K562 (cell line): ENCODE measurements around the gene ENO3. TPM values are rescaled to one million over a fixed set of nuclear protein-coding genes. Genes with fewer than 3 reads are reported as not detected.

Experiments used
- ATAC-seq: fragments of 200-7000 bp; cut with Tn5 transposase; 3 replicates; pipeline ENCODE4 v1.9.1; 2020; ENCODE audit warnings: moderate library complexity
- BruUV-seq: library from RNA; stranded (reverse); fragments of 400-500 nt; replicated peaks from 2 replicates; lab custom pipeline; 2021; lab: Mats Ljungman, UMichigan
- CTCF ChIA-PET: fragments of 300-600 bp; formaldehyde crosslinking; extraction: SDS; loops from one replicate; lab custom pipeline; 2021; ENCODE audit warnings: low intra/inter-chr PET ratio; lab: Yijun Ruan, JAX
- POLR2A ChIA-PET: fragments of 300-600, 350-650 bp; sonication (Branson Sonifier 250); formaldehyde crosslinking; extraction: SDS; loops from one replicate; lab custom pipeline; 2021; ENCODE audit warnings: antibody characterized with exemption, inconsistent platforms; lab: Yijun Ruan, JAX
- DNase-seq, 4 experiments: peaks; one replicate each; pipeline versions ENCODE4 v3.0.0 to v3.0.0-alpha.2; 2011 to 2018; ENCODE audit warnings: low spot score in 3 of 4, mixed read lengths in 3 of 4; ENCODE audit errors: extremely low read depth in 1 of 4
- FAIRE-seq: peaks from 2 replicates; lab custom pipeline; 2011; peaks lifted over from hg19 to GRCh38; lab: Jason Lieb, UNC
- H2AFZ ChIP-seq: 2 replicates; pipeline ENCODE4 v1.6.0; 2011; ENCODE audit warnings: low read depth, low read length, control low read depth, inconsistent platforms
- H3K27ac ChIP-seq: fragments of 200-600 bp; 3 replicates; pipeline ENCODE4 v1.8.0; 2011; ENCODE audit warnings: low read depth, mild to moderate bottlenecking, control low read depth, inconsistent platforms, low read length, moderate library complexity, mixed read lengths; ENCODE audit errors: extremely low read depth
- H3K27me3 ChIP-seq, 2 experiments: fragments of 300-600 bp in 1 of 2; 2 replicates in 1 of 2; 3 replicates in 1 of 2; pipeline versions ENCODE4 v1.6.0 to v1.8.0; 2011; ENCODE audit warnings: inconsistent platforms in 2 of 2, low read length in 2 of 2, mild to moderate bottlenecking in 1 of 2, mixed read lengths in 1 of 2, moderate library complexity in 1 of 2; ENCODE audit not compliant: control insufficient read depth in 2 of 2, insufficient read depth in 2 of 2
- H3K36me3 ChIP-seq: fragments of 300-600 bp; 3 replicates; pipeline ENCODE4 v1.8.0; 2011; ENCODE audit warnings: mild to moderate bottlenecking, low read length, inconsistent platforms; ENCODE audit not compliant: control insufficient read depth, insufficient read depth
- H3K4me1 ChIP-seq, 2 experiments: fragments of 200-600 bp in 1 of 2; replicated peaks in 1 of 2; 2 replicates in 1 of 2; 3 replicates in 1 of 2; pipeline versions ENCODE4 v1.5.1 to v1.8.0; 2011; ENCODE audit warnings: inconsistent platforms in 2 of 2, low read length in 2 of 2, mild to moderate bottlenecking in 1 of 2, mixed read lengths in 1 of 2, moderate library complexity in 1 of 2; ENCODE audit not compliant: control insufficient read depth in 2 of 2, insufficient read depth in 2 of 2
- H3K4me2 ChIP-seq: 2 replicates; pipeline ENCODE4 v1.6.1; 2011; ENCODE audit warnings: low read length, control low read depth, inconsistent platforms, mixed read lengths; ENCODE audit not compliant: insufficient read depth
- H3K4me3 ChIP-seq: fragments of 200-600 bp; sonication (generic), shearing (Covaris generic); 2 replicates; pipeline ENCODE4 v1.5.1; 2016; ENCODE audit warnings: control low read depth, inconsistent platforms
- H3K79me2 ChIP-seq: fragments of 200-600 bp; 3 replicates; pipeline ENCODE4 v1.8.0; 2011; ENCODE audit warnings: low read length, inconsistent platforms; ENCODE audit not compliant: control insufficient read depth, insufficient read depth
- H3K9ac ChIP-seq, 2 experiments: 2 replicates each; pipeline versions ENCODE4 v1.6.0 to v1.6.1; 2011; ENCODE audit warnings: low read depth in 2 of 2, low read length in 2 of 2, control low read depth in 1 of 2, inconsistent platforms in 1 of 2, mild to moderate bottlenecking in 1 of 2, mixed read lengths in 1 of 2; ENCODE audit not compliant: insufficient read depth in 1 of 2
- H3K9me1 ChIP-seq: one replicate; pipeline ENCODE4 v1.6.0; 2011; ENCODE audit warnings: inconsistent platforms, mild to moderate bottlenecking, low read length, moderate library complexity; ENCODE audit not compliant: control insufficient read depth, insufficient read depth
- H3K9me3 ChIP-seq: replicated peaks from 2 replicates; pipeline ENCODE4 v1.5.1; 2011; ENCODE audit warnings: low read depth, low read length, inconsistent platforms; ENCODE audit not compliant: control insufficient read depth, insufficient read depth
- H4K20me1 ChIP-seq: replicated peaks from 2 replicates; pipeline ENCODE4 v1.6.1; 2011; ENCODE audit warnings: low read length, inconsistent platforms, mixed read lengths; ENCODE audit not compliant: control insufficient read depth, insufficient read depth
- GTF2A2 ChIP-seq: IDR thresholded peaks from 2 replicates; pipeline ENCODE4 v1.6.1; 2016; ENCODE audit warnings: mild to moderate bottlenecking, missing genetic modification characterization, missing compliant biosample characterization
- POLR2G ChIP-seq: fragments of 200-400 bp; formaldehyde crosslinking; IDR thresholded peaks from 2 replicates; pipeline ENCODE4 v1.6.1; 2017; ENCODE audit warnings: low read depth, mild to moderate bottlenecking, antibody characterized with exemption, low read length, moderate library complexity
- SLC30A9 ChIP-seq: fragments of 250-450 bp; sonication (Bioruptor Pico); IDR thresholded peaks from 2 replicates; pipeline ENCODE4 v1.8.0; 2022; ENCODE audit warnings: mild to moderate bottlenecking, moderate library complexity
- SP2 ChIP-seq: IDR thresholded peaks from 2 replicates; pipeline ENCODE4 v1.6.1; 2011; ENCODE audit warnings: mild to moderate bottlenecking, low read depth, low read length, moderate library complexity; ENCODE audit not compliant: poor library complexity, severe bottlenecking; ENCODE audit errors: extremely low read depth
- WGBS: fragments of 100-300 bp; shearing (Covaris generic); methylation state at CpG from one replicate; pipeline ENCODE4 v1.1.6; 2016; ENCODE audit warnings: low coverage, mixed read lengths; ENCODE audit not compliant: insufficient coverage; ENCODE audit errors: missing lambda C conversion rate; 5-methylcytosine and 5-hydroxymethylcytosine counted together
- in situ Hi-C: fragments of 300-500 bp; cut with MboI; formaldehyde crosslinking; loops from 4 replicates; pipeline ENCODE4 v1.15.0; 2018; ENCODE audit warnings: inconsistent platforms, mixed read lengths
- intact Hi-C: fragments of 100-400 bp; cut with micrococcal nuclease; formaldehyde crosslinking; loops from 2 replicates; pipeline ENCODE4 v1.14.2; 2022
- polyA plus RNA-seq, 8 experiments: library from polyadenylated mRNA; depleted of rRNA in 4 of 8; stranded (reverse) in 5 of 8; unstranded in 3 of 8; fragments of >200 nt; fragmentation: Nextera tagmentation in 2 of 8; fragmentation: Illumina TruSeq in 1 of 8; extraction: Ambion mirVana in 2 of 8; extraction: Trizol in 1 of 8; gene quantifications; 2 replicates each; pipeline versions ENCODE4 v1.2.1 to v1.2.3, GENCODE V29; 2011 to 2014; ENCODE audit warnings: inconsistent platforms in 1 of 8, missing spikeins in 1 of 8
- total RNA-seq, 7 experiments: library from RNA; depleted of rRNA in 6 of 7; stranded (reverse); fragments of >200 nt in 6 of 7; fragmentation: Illumina TruSeq in 2 of 7; extraction: Trizol in 2 of 7; gene quantifications; 2 replicates each; pipeline versions ENCODE4 v1.2.1 to v1.2.3, GENCODE V29; 2011 to 2021; ENCODE audit warnings: low replicate concordance in 1 of 7
- TF ChIP-seq, protein P1 (sequence below): fragments of 200-800 bp; sonication (Bioruptor generic); IDR thresholded peaks from 2 replicates; pipeline ENCODE4 v1.6.1; 2017; ENCODE audit warnings: missing genetic modification characterization, missing compliant biosample characterization

ENO3 gene
- total and polyA plus RNA-seq, 9 of the 15 experiments (the other 6 are each of a cell fraction or from before 2014, with no cell fraction given), result 5.7 to 17.2 (median 9.9) TPM

DNA sequence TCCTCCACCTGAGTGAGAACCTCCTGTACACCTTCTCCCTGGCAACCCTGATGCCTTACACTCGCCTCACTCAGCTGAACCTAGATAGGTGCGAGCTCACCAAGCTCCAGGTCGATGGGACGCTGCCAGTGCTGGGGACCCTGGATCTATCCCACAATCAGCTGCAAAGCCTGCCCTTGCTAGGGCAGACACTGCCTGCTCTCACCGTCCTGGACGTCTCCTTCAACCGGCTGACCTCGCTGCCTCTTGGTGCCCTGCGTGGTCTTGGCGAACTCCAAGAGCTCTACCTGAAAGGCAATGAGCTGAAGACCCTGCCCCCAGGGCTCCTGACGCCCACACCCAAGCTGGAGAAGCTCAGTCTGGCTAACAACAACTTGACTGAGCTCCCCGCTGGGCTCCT lies 18.2 kb upstream of the ENO3 start:
- H3K9me3 ChIP-seq, result no peaks in the 10 kb centered on the region
- H3K4me3 ChIP-seq, result no peak overlapping the region
- H3K36me3 ChIP-seq, result peaks cover 13% of the 10 kb centered on the region; the same call in 2 of the 3 replicates
- H4K20me1 ChIP-seq, result no peaks in the 10 kb centered on the region
- no peak overlapping the region for H3K27ac ChIP-seq
- TF ChIP-seq SLC30A9 (CRISPR knock-in tag), result no peak
- TF ChIP-seq, protein P1, sequence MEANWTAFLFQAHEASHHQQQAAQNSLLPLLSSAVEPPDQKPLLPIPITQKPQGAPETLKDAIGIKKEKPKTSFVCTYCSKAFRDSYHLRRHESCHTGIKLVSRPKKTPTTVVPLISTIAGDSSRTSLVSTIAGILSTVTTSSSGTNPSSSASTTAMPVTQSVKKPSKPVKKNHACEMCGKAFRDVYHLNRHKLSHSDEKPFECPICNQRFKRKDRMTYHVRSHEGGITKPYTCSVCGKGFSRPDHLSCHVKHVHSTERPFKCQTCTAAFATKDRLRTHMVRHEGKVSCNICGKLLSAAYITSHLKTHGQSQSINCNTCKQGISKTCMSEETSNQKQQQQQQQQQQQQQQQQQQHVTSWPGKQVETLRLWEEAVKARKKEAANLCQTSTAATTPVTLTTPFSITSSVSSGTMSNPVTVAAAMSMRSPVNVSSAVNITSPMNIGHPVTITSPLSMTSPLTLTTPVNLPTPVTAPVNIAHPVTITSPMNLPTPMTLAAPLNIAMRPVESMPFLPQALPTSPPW (CRISPR knock-in tag), result no peak
- no peak for TF ChIP-seq SP2
- TF ChIP-seq GTF2A2 (tag), result no peak
- peak; percentile 40; the same call in 1 of the 2 replicates for TF ChIP-seq POLR2G
- H3K27me3 ChIP-seq, result no peaks in the 10 kb centered on the region
- H3K4me1 ChIP-seq, result peaks cover 0 to 14% of the 10 kb centered on the region in 2 experiments; a peak in 4 of 5 replicates
- no peak for FAIRE-seq
- no peak overlapping the region for H3K4me2 ChIP-seq
- ChIA-PET CTCF (no interaction called here), POLR2A (interaction anchor here (0.6 to 0.7 kb wide), 3 partner anchors 14 to 307 kb away, joined by 3 to 4 read pairs (median 3); partner anchors contain the start of gene CAMTA2)
- intact Hi-C loops (no loop called here), in situ Hi-C loops (no loop called here)
- WGBS, result 71% methylated on average over 10 of the region's 12 CpGs
- no TSS peak for BruUV-seq
- H2AFZ ChIP-seq, result no peak overlapping the region
- no peaks in the 10 kb centered on the region for H3K9me1 ChIP-seq
- no peak overlapping the region for H3K9ac ChIP-seq
- no peaks in the 10 kb centered on the region for H3K79me2 ChIP-seq
- DNase-seq, result no peak
- no peak for ATAC-seq
